PFSK-1 (cell line): ENCODE measurements around the gene SHF.

Experiments used
- FOXP2 ChIP-seq: optimal IDR thresholded peaks from 2 replicates; pipeline ENCODE3; 2011; ENCODE audit warnings: borderline replicate concordance, control low read depth, inconsistent platforms; ENCODE audit not compliant: insufficient read depth; ENCODE audit errors: extremely low read length, extremely low read depth
- POLR2AphosphoS5 ChIP-seq: IDR thresholded peaks from 2 replicates; pipeline ENCODE4 v1.6.1; 2012; ENCODE audit warnings: low read depth, mild to moderate bottlenecking, control low read depth, low read length, moderate library complexity
- SIN3A ChIP-seq: IDR thresholded peaks from 2 replicates; pipeline ENCODE4 v1.6.1; 2012; ENCODE audit warnings: mild to moderate bottlenecking, low read length, moderate library complexity, borderline replicate concordance; ENCODE audit not compliant: insufficient read depth
- TAF1 ChIP-seq: IDR thresholded peaks from 2 replicates; pipeline ENCODE4 v1.6.1; 2012; ENCODE audit warnings: low read length, control low read depth, borderline replicate concordance; ENCODE audit not compliant: insufficient read depth
- TF ChIP-seq, protein P1 (sequence below), 2 experiments: IDR thresholded peaks; 2 replicates each; pipeline versions ENCODE4 v1.6.1 to v1.8.0; 2011 to 2012; ENCODE audit warnings: low read depth in 2 of 2, low read length in 2 of 2, control low read depth in 1 of 2, inconsistent platforms in 1 of 2, mild to moderate bottlenecking in 1 of 2, moderate library complexity in 1 of 2; ENCODE audit not compliant: insufficient read depth in 1 of 2

SHF gene

DNA sequence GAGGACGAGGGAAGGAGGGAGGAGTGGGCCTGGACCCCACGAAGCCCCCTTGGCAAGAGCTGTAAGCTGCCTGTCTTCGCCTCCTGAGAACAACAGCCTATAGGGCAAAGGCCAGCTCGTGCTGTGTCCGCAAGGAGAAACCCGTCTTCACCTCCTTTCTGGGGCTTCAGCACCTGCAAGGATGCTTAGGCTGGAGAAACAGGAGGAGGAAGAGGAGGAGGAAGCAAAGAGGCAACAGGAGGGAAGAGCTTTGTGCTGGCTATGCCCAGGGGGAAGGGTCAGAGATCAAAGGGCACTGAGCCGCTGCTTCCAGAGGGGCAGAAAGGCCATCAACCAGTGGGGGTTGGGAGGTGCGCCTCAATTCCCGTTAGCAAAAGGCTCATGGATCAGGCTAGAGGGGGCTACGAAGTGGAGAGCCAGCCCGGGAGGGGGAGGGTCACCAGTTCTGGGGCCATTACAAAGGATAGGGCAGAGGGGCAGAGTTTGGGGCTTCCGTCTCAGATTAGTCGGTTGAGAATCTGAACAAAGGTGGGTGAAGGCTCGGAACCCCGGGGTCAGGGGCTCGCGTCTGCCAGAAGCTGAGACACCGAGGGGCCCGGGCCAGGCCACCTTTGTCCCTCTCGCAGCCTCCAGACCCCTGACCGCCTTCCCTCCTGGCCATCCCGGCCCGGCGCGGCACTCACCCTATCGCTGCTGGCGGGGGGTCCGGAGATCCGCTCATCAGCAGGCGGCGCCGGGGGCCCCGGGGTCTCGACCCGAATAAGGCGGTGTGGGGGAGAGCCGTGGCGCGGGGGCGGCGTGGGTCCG lies 792 bp downstream of the SHF start:
- TF ChIP-seq SIN3A (no peak), TAF1 (no peak), POLR2AphosphoS5 (no peak), FOXP2 (no peak)
- TF ChIP-seq, protein P1, sequence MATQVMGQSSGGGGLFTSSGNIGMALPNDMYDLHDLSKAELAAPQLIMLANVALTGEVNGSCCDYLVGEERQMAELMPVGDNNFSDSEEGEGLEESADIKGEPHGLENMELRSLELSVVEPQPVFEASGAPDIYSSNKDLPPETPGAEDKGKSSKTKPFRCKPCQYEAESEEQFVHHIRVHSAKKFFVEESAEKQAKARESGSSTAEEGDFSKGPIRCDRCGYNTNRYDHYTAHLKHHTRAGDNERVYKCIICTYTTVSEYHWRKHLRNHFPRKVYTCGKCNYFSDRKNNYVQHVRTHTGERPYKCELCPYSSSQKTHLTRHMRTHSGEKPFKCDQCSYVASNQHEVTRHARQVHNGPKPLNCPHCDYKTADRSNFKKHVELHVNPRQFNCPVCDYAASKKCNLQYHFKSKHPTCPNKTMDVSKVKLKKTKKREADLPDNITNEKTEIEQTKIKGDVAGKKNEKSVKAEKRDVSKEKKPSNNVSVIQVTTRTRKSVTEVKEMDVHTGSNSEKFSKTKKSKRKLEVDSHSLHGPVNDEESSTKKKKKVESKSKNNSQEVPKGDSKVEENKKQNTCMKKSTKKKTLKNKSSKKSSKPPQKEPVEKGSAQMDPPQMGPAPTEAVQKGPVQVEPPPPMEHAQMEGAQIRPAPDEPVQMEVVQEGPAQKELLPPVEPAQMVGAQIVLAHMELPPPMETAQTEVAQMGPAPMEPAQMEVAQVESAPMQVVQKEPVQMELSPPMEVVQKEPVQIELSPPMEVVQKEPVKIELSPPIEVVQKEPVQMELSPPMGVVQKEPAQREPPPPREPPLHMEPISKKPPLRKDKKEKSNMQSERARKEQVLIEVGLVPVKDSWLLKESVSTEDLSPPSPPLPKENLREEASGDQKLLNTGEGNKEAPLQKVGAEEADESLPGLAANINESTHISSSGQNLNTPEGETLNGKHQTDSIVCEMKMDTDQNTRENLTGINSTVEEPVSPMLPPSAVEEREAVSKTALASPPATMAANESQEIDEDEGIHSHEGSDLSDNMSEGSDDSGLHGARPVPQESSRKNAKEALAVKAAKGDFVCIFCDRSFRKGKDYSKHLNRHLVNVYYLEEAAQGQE (IDR thresholded peaks at IDR 0.05; ENCODE audit: insufficient read depth in 1 of 2, low read depth in 2 of 2, low read length in 2 of 2) = no peak

DNA sequence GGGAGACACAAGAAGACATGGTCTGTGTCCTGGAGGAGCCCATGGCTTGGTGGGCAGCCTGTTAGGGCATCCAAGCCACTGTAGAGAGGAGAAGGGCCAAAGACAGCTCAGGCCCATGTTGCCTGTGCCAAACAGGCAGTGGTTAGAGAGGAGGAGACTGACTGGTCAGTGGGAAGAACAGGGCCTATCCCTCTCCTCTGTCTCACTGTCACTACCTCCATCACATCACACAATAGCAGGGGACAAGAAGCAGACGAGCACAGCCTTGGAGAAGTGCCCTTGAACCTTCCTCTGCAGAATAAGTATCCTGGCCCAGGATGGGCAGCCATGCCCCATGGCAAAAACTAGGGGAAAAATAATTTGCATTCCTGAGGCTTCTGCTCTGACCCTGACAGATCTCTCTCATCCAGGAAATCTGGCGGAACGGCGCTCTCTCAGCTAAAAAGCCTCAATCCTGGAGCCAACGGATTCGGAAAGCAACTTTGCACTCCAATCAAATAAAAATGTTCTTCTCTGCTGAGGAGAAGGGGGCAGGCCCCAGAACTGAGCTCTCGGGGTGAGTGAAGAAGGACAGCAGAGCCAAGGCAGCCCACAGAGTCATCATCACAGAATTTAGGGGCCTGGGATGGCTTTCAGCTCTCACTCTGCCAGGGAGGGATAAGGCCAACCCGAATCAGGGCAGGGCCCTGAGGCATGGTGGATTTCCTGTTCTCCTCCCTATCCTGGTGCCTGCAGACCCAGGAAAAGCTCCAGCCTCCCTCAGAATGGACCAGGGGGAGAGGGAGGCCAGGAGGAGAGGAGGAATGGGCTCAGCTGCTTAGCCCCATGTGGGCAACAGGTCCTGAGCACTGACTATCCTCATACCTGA lies 1.6 kb downstream of the SHF start:
- no peak for TF ChIP-seq FOXP2
- TF ChIP-seq SIN3A = no peak
- TF ChIP-seq POLR2AphosphoS5 = no peak
- TF ChIP-seq, protein P1 (IDR thresholded peaks at IDR 0.05; ENCODE audit: insufficient read depth in 1 of 2, low read depth in 2 of 2, low read length in 2 of 2) = no peak
- TF ChIP-seq TAF1 = no peak

DNA sequence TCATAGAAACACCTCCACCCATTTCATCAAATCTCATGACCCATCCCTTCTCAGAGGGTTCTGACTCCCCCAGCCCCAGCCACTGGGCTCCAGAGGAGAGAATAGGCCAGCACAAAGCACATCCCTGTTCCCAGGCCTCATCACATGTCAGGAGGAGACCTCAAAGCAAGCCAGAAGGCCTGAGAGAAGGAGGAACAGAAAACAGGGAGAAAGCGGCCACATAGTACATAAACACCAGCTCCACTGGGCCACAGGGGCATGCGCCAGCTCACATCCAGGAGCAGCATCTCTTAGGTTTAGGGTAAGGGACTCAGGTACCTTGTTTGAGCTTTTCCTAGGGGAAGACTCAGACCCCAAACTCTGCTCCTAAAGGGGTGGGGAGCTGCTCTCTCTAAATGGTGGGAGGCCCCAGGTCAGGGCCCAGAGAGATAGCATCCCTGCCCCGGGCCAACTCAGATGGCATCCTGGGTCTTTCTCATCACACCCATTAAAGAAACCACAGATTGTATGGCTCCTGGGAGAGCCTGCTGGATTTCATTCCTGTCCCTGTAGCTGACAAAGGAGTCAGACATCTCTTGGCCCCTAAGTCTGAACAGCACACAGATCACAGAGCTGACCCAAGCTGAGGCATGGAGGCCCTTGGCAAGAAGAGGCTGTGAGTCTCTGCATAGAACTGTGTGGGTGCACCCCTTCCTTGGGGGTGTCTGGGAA lies 2.5 kb downstream of the SHF start:
- TF ChIP-seq SIN3A = no peak
- TF ChIP-seq TAF1 = no peak
- TF ChIP-seq FOXP2 = no peak
- TF ChIP-seq, protein P1 (IDR thresholded peaks at IDR 0.05; ENCODE audit: insufficient read depth in 1 of 2, low read depth in 2 of 2, low read length in 2 of 2) = no peak
- no peak for TF ChIP-seq POLR2AphosphoS5

- TF ChIP-seq FOXP2 (no peak), POLR2AphosphoS5 (no peak), SIN3A (no peak), TAF1 (no peak)
- TF ChIP-seq, protein P1 (IDR thresholded peaks at IDR 0.05; ENCODE audit: insufficient read depth in 1 of 2, low read depth in 2 of 2, low read length in 2 of 2) = no peak
Measured at GRCh38 chr15:45184562-45185041, 3.2 kb downstream of the SHF start.
